Ramos (cell line): Measurements from ENCODE around the gene TXNDC8.

Experiments
- in situ Hi-C: fragments of 300-500 bp; cut with MboI; formaldehyde crosslinking; loops from one replicate; pipeline ENCODE4 v1.14.3; 2022; ENCODE audit warnings: low sequenced_read_pairs; ENCODE audit not compliant: unreplicated experiment

TXNDC8 gene

DNA sequence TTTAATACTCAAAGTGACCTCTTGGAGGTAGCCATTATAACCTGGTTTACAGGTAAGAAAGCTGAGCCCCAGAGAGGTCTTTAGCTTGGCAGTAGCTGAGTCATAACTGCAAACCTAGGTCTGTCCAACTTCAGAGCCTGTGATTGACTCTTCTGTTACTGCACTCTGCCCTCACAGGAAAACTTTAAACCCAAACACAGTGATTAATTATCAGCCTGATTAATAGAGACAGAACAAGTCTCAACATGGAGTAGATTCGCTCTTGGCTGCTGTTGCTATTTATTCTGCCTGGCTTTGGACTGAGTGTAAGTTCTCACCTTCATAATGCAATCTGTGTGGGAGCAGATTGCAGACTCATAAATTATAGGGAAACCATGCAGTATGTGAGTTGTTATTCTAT lies 53.9 kb downstream of the TXNDC8 start:
- in situ Hi-C loops: no loop called here

DNA sequence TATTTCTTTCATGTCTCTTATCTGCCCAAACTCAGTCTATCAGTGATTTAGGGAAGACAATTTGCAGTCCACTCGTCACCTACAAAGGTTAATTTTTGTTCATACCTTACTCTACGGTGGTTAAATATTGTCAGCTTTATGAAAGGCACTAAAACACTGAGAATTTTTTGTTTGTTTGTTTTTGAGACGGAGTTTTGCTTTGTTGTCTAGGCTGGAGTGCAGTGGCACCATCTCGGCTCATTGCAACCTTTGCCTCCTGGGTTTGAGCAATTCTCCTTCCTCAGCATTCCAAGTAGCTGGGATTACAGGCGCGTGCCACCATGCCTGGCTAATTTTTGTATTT lies 55.0 kb downstream of the TXNDC8 start:
- in situ Hi-C loops: no loop called here

DNA sequence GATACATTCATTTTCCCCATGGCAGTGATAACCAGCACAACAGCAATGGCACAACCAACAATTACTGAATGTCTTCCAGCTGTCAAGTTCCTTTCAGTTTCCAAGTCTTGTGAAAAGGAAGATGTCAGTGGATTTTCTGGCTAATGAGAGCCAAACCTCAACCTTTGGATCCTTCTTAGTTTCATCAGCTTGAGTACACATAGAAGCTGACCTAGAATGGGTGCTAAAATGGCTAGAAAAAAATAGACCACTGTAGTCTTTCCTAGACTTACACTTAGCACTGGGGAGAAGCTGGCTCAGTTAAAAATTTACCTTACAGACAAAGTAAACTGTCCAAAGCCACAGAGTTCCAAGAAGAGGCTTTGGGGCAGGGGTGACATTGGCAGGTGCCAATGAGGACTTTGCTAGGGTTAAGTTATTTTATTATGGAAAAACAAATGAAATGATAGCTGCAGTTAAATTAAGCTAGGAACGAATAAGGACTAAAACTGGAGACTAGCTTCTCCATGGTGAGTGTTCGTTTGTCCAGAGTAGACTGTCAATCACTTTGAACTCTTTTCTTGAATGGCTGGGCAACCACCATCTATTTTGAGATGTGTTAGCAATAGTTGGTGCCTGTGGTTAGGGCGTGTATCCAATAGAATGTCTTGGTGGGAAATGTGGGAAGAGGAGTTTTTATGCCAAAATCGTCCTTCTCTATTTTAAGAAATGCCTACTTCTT lies 55.5 kb downstream of the TXNDC8 start:
- in situ Hi-C loops: no loop called here

DNA sequence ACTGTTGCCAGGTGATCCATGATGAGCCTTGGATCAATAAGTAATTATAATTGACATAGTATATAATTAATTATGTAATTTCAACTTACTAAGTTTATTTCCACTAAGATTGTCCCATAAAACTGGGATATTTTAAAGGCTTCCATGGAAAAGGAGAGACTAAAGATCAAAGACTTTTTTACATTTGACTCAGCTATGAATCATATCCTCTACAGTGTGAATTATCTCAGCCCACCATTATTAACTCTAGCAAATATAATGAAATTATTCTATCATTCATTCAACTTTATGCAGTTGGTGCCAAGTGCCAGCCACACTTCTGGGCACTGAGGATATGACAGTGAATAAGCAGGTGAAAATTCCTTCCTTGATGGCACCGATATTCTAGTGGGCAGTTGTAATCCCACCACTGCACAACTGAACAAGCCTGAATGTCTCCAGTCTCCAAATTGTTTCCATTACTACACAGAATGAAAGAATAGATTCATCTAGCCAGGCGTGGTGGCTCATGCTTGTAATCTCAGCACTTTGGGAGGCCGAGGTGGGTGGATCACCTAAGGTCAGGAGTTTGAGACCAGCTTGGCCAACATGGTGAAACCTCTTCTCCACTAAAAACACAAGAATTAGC lies 59.5 kb downstream of the TXNDC8 start:
- in situ Hi-C loops: no loop called here

DNA sequence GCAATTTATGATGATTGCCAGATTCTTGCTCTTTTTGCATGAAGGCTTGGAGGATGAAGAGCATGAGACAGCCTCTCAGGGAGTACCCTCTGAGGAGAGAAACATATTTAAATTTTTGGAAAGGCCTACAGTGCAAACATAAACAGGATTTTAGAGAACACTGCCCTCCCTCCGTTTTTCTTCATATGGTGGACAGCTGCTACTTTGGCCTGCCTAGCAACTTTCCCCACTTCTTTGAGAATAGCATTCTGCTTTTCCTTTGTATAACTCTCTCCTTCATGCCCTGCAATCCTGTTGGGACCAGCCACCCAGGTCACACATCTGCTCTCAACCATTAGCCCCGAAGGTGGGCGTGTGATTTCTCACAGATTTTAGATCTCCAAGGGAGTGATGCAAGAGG lies 60.9 kb downstream of the TXNDC8 start:
- in situ Hi-C loops: no loop called here

DNA sequence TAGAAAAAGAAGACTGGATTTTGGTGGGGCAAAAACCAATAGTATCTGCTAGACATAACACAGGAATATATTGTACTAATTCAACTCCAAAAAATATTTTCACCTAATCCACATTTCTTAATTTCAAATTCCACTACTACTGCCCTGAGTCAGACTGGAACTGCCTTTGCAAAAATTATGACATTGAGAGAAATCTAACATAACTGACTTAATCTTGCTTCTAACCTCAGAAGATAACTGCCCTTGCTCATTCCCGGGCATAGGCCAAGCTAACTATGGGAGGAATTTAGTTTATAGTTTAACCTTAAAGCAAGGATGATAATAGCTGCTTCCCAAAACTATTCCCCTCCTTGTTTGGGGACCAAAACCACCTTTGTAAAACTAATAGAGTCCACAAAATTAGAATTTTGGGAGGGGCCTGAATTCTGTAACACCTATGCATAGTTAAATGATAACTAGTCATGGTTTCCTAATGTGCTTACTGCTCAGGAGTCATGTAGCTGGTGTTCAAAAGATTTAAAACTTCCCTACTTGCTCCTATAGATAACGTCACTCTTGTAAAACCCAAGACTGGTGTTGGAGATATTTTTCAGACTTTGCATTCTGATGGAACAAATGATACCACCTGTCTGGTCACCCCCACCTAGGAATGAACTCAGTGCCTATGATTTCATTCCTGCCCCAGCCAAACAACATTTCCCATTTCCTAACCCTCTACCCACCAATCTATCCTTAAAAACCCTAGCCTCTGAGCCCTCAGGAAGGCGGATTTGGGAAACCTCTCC lies 67.3 kb downstream of the TXNDC8 start:
- in situ Hi-C loops: no loop called here

DNA sequence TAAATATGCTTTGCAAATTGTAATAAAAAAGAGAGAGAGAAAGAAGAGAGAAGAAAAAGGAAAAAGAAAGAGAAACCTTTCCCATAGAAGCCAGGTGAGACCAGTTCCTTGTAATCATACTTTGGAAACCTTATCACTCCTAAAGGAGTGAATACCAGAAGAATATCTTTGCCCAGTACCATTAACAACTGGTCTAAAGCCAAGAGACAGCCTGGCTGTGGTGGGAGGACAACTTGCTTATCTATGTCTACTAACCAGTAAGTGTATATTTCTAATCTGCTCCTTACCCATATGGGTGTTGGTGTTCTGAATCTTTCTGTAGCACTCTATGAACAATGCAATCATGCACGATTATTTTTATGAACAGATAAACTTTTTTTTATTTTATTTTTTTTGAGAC lies 70.9 kb downstream of the TXNDC8 start:
- in situ Hi-C loops: no loop called here

DNA sequence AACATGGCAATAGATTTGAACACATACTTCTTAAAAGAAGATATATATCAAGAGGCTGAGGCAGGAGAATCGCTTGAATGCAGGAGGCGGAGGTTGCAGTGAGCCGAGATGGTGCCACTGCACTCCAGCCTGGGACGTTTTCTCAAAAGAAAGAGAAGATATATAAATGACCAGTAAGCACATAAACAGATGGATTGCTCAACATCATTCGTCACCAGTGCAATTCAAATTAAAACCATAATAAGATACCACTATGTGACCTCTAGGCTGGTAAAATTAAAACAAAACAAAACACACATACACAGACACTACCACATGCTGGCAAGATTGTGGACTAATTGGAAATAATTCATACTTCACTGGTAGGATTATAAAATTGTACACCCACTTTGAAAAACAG lies 76.0 kb downstream of the TXNDC8 start:
- in situ Hi-C loops: no loop called here

DNA sequence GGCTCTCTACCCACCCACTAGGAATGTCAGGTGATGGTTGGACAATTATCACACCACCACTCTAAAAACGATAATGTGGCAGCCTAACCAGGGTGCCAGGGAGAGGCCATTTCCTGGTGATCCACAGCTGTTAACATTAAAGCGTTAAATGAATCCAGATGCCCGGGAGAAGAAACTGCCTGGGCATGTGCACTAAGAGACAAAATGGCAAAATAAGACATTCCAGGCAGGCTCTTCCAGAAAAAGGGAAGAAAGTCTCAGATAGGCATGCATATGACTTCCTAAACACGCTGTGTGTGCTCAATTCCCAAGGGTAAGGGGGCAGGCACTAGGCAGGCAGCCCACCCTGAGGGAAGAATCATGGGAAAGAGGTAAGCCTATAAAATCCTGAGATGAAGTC lies 76.8 kb downstream of the TXNDC8 start:
- in situ Hi-C loops: no loop called here

DNA sequence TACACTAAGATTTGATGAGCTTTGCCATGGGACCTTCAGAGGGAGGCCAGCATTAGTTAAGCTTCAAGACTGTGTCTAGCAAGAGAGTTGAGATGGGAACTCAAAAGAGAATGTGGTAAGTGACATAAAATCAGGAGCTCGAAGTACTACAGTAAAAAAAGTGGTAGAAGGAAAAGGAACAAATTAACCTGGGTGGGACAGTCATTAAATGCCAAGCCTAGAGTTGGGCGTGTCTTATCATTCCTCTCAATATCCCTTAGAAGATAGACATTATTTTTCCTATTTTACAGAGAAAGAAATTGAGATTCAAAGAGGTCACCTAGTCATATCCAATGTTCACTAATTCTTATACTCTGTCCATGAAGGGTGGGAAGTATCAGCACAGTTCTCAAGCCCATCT lies 78.1 kb downstream of the TXNDC8 start:
- in situ Hi-C loops: no loop called here

DNA sequence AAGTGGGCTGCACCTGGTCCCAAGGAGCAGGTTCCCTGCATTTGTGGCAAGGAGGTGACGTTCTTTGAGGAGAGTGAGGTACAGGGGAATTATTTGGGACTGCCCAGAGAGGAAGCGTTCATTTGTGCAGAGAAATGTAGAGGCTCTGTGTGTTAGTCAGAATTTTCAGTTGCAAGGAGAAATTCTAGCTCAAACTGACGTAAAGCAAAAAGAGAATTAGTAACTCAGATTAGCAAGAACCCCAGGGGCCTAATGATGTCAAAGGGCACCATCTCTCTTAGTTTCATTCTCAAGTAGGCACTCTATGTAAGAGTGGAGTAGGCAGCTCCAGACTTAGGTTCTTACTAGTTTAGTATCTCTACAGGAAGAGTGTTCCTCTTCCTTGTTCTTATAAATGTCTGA lies 79.0 kb downstream of the TXNDC8 start:
- in situ Hi-C loops: no loop called here

DNA sequence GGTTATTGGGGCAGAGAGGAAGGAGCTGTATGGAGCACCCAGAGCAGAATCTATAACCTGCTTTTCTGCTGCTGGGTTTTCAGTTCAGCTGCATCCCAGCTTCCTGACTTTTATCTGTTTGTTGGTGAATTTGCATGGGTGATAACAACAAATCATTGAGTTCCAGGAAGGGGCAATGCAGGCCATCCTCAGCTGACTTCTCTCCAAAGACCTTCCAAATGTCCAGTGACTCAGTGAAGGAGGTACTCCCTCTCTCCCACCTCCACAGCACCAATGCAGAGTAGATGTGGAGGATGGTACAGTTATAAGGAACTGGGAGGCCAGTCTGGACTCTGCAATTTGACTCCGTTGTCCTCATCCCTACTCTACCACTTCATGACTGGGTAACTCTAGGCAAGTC lies 79.7 kb downstream of the TXNDC8 start:
- in situ Hi-C loops: no loop called here

DNA sequence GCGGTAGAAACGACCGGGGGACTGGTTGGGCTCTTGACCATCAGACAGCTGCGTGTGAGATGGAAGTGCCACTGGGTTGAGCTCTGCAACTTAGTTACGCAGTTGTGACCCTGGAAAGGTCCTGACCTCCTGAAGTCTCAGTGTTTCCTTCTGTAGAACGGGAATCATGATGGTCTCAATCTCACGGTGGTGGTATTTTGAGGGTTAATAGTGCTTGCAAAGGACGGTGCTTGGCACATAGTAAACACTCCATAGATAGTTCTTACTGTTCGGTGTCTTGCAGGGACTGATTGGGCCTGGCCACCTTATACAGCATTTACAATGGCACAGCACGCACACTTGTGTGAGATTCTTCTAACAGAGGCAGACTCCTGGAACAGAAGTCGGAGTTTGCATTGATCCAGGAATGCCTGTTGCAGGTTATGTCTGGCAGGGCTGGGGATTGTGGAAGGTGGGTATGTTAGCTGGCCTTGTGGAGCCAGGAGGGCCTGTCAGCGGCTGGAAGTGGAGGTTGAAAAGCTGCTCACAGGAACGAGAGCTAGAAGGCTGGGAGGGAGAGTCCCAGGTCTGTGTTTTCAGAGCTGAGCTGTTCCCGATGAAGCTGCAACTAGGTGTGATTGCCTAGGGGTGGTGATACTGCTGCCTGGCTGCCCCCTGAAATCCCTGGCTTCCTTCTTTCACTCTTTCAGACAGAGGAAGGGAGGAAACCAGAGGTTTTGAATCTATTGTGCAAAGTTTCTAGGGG lies 80.4 kb downstream of the TXNDC8 start:
- in situ Hi-C loops: no loop called here

DNA sequence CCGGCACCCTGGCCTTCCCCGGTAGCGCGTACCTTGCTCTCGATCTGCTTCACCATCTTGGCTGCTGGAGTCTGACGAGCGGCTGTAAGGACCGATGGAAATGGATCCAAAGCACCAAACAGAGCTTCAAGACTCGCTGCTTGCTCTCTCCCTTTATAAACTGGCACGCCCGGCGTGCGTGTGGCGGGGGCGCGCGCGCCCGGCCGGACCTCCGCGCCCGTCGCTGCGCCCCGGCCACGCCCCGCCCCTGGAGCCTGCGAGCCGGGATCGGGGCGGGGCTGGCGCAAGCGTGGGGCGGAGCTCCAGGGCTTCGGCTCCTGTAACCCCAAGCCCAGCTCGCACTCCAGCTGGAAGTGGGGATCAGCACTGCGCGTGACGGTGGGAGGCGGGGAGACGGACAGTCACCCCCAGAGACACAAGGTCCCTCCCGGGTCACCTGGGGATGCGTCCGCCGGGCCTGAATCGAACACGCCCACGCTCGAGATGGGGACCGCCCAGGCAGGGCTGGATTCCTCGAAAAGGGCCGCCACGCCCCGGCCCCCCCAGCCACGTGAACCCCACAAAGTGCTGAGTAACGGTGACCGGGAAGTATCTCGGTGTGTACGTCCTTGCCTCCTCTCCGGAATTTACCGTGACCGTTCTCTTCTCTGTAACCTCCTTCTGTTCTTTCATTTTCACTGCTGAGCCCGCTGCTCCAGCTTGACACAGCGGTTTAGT lies 81.1 kb downstream of the TXNDC8 start, which contains the start of gene TXN:
Gene TXN (minus strand): TSS at position 128 of the 717 bp plus-strand sequence. CDS start 72 bp downstream, at position 56.
- in situ Hi-C loops: no loop called here

DNA sequence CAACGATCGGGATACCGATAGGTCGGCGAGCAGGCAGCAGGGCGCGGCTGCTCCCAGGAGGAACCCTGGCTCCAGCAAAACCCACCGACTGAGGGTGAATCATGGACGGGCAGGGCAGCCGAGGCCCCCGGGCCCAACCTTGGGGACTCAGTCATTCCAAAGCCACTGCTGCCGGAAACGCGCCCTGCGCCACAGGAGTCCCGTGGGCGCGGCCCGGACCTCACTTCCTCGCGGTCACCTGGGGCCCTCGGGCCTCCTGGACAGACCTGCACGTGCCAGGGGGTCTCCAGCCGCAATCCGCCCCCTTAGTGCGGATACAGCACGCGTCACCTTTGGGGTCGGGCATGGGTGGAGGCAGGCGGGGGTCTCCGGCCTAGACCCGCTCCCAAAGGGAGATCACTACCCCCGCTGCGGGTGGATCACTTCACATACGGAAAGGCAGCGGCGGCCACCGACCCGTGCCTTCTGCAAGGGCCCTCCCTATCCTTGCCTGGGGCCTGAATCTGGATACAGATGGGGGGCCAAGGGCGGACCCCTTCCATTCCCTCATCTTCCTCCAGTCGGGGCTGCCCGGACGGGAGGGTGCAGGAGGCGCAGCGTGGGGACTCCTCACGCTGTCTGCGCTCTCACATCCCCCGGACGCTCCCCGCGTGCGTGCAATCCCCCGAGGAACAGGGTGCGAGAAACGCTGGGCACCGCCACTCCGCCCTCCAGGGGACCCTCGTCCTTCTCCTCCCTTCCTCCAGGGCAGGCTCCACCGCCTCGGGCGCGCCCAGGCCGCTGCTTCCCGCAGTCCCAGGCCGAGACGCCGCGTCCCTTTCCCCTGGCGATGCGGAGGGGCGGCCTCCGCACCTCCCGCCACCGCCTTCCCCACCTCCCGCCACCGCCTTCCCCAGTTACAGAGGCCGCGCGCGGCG lies 81.9 kb downstream of the TXNDC8 start:
- in situ Hi-C loops: no loop called here

DNA sequence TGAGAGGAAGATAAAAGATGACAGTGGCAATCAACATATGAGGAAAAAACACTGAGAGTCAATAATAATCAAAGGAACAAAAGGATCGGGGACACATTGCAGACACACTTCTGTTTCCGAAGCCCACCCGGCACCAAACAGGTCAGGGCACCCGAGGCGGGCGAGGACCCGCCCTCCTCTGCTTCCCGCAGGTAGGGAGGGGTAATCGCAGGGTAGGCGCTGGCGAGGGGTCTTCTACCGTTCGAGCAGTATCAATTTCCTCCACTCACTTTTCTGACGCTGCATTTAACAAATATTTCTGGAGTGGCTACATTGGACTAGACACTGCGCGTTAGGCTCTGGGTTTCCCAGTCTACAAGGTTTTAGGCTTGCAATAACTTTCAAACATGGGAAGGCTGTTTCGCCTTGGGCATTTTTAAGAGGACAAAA lies 82.6 kb downstream of the TXNDC8 start:
- in situ Hi-C loops: no loop called here

DNA sequence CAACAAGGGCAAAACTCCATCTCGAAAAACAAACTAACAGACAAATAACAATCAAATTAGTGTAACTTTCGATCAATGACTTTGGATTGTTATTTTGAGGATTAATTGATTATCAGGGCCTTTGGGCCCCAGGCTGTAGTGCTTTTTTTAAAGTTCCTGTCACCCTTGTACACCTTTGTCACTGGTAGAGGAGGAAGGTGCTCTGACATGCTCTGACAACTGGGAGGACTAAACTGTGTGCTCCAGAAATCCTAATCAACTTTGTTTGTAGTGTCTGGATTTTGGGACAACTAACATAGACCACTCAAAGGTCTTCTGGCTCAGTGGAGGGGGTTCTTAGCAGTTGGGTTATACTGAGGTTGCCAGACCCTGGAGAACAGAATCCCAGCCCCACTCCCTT lies 83.2 kb downstream of the TXNDC8 start:
- in situ Hi-C loops: no loop called here
